Lower leg skin (tissue), 3 donors: ENCODE results near the gene SH3RF3.

Source experiments
- POLR2A ChIP-seq, 2 donors: fragments of 450-650 bp; IDR thresholded peaks; one replicate each; pipeline ENCODE4 v1.6.1; 2016 to 2017; ENCODE audit warnings: antibody characterized with exemption in 2 of 2, mild to moderate bottlenecking in 1 of 2, moderate library complexity in 1 of 2
- TF ChIP-seq, protein P1 (sequence below), 3 donors: fragments of 450-650 bp; IDR thresholded peaks; one replicate each; pipeline ENCODE4 v1.5.1; 2016; ENCODE audit warnings: antibody characterized with exemption in 3 of 3, mild to moderate bottlenecking in 3 of 3, moderate library complexity in 2 of 3

DNA sequence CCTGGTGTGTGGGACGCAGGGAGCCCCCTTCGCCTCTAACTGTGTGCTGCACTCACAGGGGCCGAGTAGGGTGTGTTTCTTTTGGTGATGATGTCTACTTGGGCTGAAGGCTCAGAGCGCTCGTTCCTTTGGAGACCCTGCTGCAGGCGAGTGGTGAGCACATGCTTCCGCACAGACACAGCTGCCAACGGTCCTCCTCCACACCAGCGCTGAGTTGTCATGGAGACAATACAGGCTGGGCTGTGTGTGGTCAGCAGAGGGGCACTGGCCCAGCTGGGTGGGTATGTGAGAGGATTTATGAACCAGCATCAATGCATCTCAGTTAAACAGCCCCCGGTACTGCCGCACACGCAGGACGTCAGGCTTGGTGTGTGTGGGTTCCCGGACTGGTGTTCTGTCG lies 143.5 kb downstream of the SH3RF3 start:
- TF ChIP-seq POLR2A (IDR thresholded peaks at IDR 0.05), result no peak
- TF ChIP-seq, protein P1, sequence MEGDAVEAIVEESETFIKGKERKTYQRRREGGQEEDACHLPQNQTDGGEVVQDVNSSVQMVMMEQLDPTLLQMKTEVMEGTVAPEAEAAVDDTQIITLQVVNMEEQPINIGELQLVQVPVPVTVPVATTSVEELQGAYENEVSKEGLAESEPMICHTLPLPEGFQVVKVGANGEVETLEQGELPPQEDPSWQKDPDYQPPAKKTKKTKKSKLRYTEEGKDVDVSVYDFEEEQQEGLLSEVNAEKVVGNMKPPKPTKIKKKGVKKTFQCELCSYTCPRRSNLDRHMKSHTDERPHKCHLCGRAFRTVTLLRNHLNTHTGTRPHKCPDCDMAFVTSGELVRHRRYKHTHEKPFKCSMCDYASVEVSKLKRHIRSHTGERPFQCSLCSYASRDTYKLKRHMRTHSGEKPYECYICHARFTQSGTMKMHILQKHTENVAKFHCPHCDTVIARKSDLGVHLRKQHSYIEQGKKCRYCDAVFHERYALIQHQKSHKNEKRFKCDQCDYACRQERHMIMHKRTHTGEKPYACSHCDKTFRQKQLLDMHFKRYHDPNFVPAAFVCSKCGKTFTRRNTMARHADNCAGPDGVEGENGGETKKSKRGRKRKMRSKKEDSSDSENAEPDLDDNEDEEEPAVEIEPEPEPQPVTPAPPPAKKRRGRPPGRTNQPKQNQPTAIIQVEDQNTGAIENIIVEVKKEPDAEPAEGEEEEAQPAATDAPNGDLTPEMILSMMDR (IDR thresholded peaks at IDR 0.05), result no peak
